Lung (tissue), 12 donors: Measurements from ENCODE around the gene HSF2BP. TPM values are rescaled to one million over a fixed set of nuclear protein-coding genes. Genes with fewer than 3 reads are reported as not detected.
"Not testable (repeated sequence)": the region's sequence is repeated elsewhere in the genome, so short reads cannot be mapped to it uniquely, and the experiment has no call there.

Source experiments
- ATAC-seq: fragments of 200-7000 bp; cut with Tn5 transposase; one replicate; pipeline ENCODE4 v1.9.1; 2020; ENCODE audit warnings: moderate number of reproducible peaks; ENCODE audit not compliant: insufficient read depth, low FRiP score
- DNase-seq, 3 donors: peaks; one replicate each; pipeline ENCODE4 v3.0.0-alpha.2; 2013 to 2017
- H3K27ac ChIP-seq, 2 donors: one replicate each; pipeline ENCODE4 v1.5.1; 2013; ENCODE audit warnings: mild to moderate bottlenecking in 2 of 2, moderate library complexity in 2 of 2, control low read depth in 1 of 2, inconsistent platforms in 1 of 2, low read depth in 1 of 2, low read length in 1 of 2
- H3K27me3 ChIP-seq, 3 donors: one replicate each; pipeline ENCODE4 v1.5.1; 2013; ENCODE audit warnings: low read length in 2 of 3; ENCODE audit not compliant: control insufficient read depth in 3 of 3, insufficient read depth in 3 of 3
- H3K36me3 ChIP-seq, 4 donors: one replicate each; pipeline ENCODE4 v1.5.1; 2013; ENCODE audit warnings: low read length in 4 of 4, mild to moderate bottlenecking in 1 of 4, moderate library complexity in 1 of 4; ENCODE audit not compliant: control insufficient read depth in 4 of 4, insufficient read depth in 4 of 4
- H3K4me1 ChIP-seq, 5 donors: one replicate each; pipeline ENCODE4 v1.5.1; 2013; ENCODE audit warnings: low read length in 5 of 5, mild to moderate bottlenecking in 2 of 5, moderate library complexity in 1 of 5; ENCODE audit not compliant: control insufficient read depth in 5 of 5, insufficient read depth in 5 of 5
- H3K4me3 ChIP-seq: one replicate; pipeline ENCODE4 v1.5.1; 2013; ENCODE audit warnings: mild to moderate bottlenecking, control low read depth, moderate library complexity
- H3K9ac ChIP-seq, 2 donors: one replicate each; pipeline ENCODE4 v1.5.1; 2013; ENCODE audit warnings: low read length in 2 of 2, control low read depth in 1 of 2; ENCODE audit not compliant: insufficient read depth in 1 of 2
- H3K9me3 ChIP-seq, 4 donors: one replicate each; pipeline ENCODE4 v1.5.1; 2013; ENCODE audit warnings: low read length in 3 of 4, mild to moderate bottlenecking in 1 of 4, moderate library complexity in 1 of 4; ENCODE audit not compliant: control insufficient read depth in 4 of 4, insufficient read depth in 3 of 4
- WGBS, 2 donors: extraction: QIAGEN DNeasy Blood & Tissue Kit; methylation state at CpG; one replicate each; pipeline ENCODE4 v1.1.7; 2013; 5-methylcytosine and 5-hydroxymethylcytosine counted together
- polyA plus RNA-seq, 2 donors: library from polyadenylated mRNA; stranded (reverse); fragments of 200-250 nt; gene quantifications; one replicate each; pipeline ENCODE4 v1.2.1, GENCODE V29; 2013
- total RNA-seq, 2 donors: library from RNA; depleted of rRNA in 1 of 2; stranded (reverse); fragments of >200 nt in 1 of 2; gene quantifications; one replicate each; pipeline ENCODE4 v1.2.1, GENCODE V29; 2014 to 2021
- TF ChIP-seq, protein P1 (sequence below): IDR thresholded peaks from 2 replicates; pipeline ENCODE4 v1.5.1; 2012; ENCODE audit warnings: mild to moderate bottlenecking; ENCODE audit errors: control extremely low read depth, extremely low read depth
- donor health status: control.
- donor health status: control.
- donor health status: Bipolar disorder and iron deficiency.
- donor health status: healthy.
- donor health status: DM: yes; HTN: yes; CAD: no.

The HSF2BP gene
- total and polyA plus RNA-seq, 4 donors, result 0.46 to 0.71 (median 0.57) TPM

DNA sequence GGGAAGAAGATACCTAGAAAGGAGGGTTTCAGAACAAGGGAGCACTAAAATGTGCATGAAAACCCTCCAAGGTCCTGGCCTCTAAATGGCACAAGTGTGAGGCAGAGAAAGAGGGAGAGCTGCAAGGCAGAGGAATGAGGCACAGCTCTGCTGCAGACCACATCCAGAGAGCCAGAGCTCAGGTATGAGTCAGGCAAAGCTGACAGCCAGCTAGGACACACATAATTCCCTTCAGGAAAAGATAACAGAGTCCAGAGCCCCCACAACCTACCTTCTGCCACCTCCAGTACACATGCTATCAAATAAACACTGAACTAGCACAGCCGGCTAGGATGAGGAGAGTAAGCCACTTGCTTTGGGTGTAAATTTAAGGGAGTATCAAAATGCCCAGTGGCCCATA lies 62.2 kb downstream of the HSF2BP start:
- H3K9ac ChIP-seq, result no peak overlapping the region
- H3K4me1 ChIP-seq, result no peaks in the 10 kb centered on the region
- no peak overlapping the region for H3K27ac ChIP-seq
- H3K27me3 ChIP-seq, result no peaks in the 10 kb centered on the region
- ATAC-seq (no peak), DNase-seq (no peak)
- H3K36me3 ChIP-seq, result no peaks in the 10 kb centered on the region
- no peak overlapping the region for H3K4me3 ChIP-seq
- 96 to 100% methylated on average over 1 of the region's 1 CpG for WGBS, 2 donors
- H3K9me3 ChIP-seq, result no peaks in the 10 kb centered on the region
- TF ChIP-seq, protein P1, sequence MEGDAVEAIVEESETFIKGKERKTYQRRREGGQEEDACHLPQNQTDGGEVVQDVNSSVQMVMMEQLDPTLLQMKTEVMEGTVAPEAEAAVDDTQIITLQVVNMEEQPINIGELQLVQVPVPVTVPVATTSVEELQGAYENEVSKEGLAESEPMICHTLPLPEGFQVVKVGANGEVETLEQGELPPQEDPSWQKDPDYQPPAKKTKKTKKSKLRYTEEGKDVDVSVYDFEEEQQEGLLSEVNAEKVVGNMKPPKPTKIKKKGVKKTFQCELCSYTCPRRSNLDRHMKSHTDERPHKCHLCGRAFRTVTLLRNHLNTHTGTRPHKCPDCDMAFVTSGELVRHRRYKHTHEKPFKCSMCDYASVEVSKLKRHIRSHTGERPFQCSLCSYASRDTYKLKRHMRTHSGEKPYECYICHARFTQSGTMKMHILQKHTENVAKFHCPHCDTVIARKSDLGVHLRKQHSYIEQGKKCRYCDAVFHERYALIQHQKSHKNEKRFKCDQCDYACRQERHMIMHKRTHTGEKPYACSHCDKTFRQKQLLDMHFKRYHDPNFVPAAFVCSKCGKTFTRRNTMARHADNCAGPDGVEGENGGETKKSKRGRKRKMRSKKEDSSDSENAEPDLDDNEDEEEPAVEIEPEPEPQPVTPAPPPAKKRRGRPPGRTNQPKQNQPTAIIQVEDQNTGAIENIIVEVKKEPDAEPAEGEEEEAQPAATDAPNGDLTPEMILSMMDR, result no peak

DNA sequence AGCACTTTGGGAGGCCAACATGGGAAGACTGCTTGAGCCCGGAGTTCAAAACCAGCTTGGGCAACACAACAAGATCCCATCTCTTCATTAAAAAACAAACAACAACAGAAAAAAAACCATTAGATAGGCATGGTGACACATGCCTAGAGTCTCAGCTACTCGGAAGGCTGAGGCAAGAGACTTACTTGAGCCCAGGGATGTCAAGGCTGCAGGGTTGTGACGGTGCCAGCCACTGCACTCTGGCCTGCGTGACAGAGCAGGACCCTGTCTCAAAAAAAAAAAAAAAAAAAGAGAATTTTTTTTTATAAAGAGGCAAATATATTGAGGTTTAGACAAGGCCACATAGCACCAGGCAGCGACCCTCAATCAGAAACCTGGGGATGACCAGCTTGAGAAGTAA lies 62.7 kb downstream of the HSF2BP start:
- DNase-seq, result no peak
- Histone ChIP-seq H3K4me3 (no peak overlapping the region), H3K36me3 (no peaks in the 10 kb centered on the region), H3K9ac (no peak overlapping the region), H3K27ac (no peak overlapping the region), H3K27me3 (no peaks in the 10 kb centered on the region), H3K4me1 (no peaks in the 10 kb centered on the region), H3K9me3 (no peaks in the 10 kb centered on the region)
- TF ChIP-seq, protein P1, result no peak
- WGBS, 2 donors, result 95% methylated on average over 5 of the region's 5 CpGs
- no peak for ATAC-seq

DNA sequence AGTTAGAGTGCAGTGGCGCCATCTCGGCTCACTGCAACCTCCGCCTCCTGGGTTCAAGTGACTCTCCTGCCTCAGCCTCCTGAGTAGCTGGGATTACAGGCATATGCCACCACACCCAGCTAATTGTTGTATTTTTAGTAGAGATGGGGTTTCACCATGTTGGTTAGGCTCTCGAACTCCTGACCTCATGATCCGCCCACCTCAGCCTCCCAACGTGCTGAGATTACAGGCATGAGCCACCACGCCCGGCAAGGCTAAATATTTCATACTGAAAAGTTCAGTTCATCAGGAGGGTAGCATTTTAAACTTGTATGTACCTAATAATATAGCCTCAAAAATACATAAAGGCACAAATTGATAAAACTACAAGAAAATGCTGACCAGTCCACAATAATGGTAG lies 63.5 kb downstream of the HSF2BP start:
- H3K36me3 ChIP-seq, H3K9me3 ChIP-seq, H3K4me1 ChIP-seq, H3K27ac ChIP-seq, ATAC-seq, H3K4me3 ChIP-seq, DNase-seq, H3K9ac ChIP-seq, H3K27me3 ChIP-seq: not testable (repeated sequence)
- WGBS, 2 donors, result 82 to 95% methylated on average over 8 of the region's 8 CpGs

DNA sequence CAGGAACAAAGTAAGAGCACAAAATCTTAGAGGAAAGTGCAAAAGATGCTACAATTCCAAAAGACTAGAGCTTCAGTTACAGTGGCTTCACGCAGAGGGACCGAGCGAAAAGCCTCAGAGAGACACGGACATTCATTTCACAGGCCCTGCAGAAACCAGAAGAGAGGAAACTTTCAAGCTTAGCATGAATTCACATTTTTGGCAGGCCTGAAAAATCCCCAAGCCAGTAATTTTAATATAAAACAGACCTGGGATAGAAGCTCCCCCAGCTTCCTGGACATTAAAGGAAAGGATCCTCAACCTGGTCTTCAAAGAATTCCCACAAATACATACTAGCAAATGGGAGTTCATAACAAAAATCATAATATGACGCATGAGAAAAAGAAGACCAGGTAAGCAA lies 66.2 kb downstream of the HSF2BP start:
- TF ChIP-seq, protein P1, result no peak
- WGBS, 2 donors, result 94 to 96% methylated on average over 5 of the region's 5 CpGs
- H3K27ac ChIP-seq, result no peak overlapping the region
- H3K9ac ChIP-seq, result no peak overlapping the region
- no peak for DNase-seq
- H3K9me3 ChIP-seq, result no peaks in the 10 kb centered on the region
- no peak overlapping the region for H3K4me3 ChIP-seq
- no peak for ATAC-seq
- H3K4me1 ChIP-seq, result no peaks in the 10 kb centered on the region
- no peaks in the 10 kb centered on the region for H3K27me3 ChIP-seq
- H3K36me3 ChIP-seq, result no peaks in the 10 kb centered on the region
